HEK293 (cell line): ENCODE measurements around the gene HOXB9.

Experiments used
- CTCF ChIA-PET: fragments of 350-600 bp; formaldehyde crosslinking; extraction: SDS; loops from one replicate; lab custom pipeline; 2021; ENCODE audit warnings: antibody characterized with exemption; lab: Yijun Ruan, JAX
- POLR2A ChIA-PET: fragments of 300-600 bp; formaldehyde crosslinking; extraction: SDS; loops from one replicate; lab custom pipeline; 2020; ENCODE audit warnings: antibody characterized with exemption, inconsistent platforms; lab: Yijun Ruan, JAX
- H3K27ac ChIP-seq: fragments of 200-500 bp; sonication (Bioruptor generic); 2 replicates; pipeline ENCODE4 v1.5.1; 2014; ENCODE audit warnings: low read depth, low read length, control low read depth, inconsistent platforms; ENCODE audit errors: extremely low read depth
- H3K36me3 ChIP-seq, 2 experiments: fragments of 200-500 bp in 1 of 2; sonication (Bioruptor generic) in 1 of 2; 1 replicate in 1 of 2; 2 replicates in 1 of 2; pipeline ENCODE4 v1.5.1; 2014 to 2017; ENCODE audit warnings: inconsistent platforms in 2 of 2, low read length in 2 of 2; ENCODE audit not compliant: control insufficient read depth in 2 of 2, insufficient read depth in 1 of 2
- H3K4me1 ChIP-seq: fragments of 200-500 bp; sonication (Bioruptor generic); 2 replicates; pipeline ENCODE4 v1.5.1; 2014; ENCODE audit warnings: mild to moderate bottlenecking, low read length, inconsistent platforms; ENCODE audit not compliant: control insufficient read depth, insufficient read depth
- H3K4me3 ChIP-seq: 2 replicates; pipeline ENCODE4 v1.5.1; 2011; ENCODE audit warnings: low read depth, mild to moderate bottlenecking, control low read depth, low read length, moderate library complexity
- H3K9me3 ChIP-seq: fragments of 200-500 bp; sonication (Bioruptor generic); 2 replicates; pipeline ENCODE4 v1.5.1; 2014; ENCODE audit warnings: low read depth, low read length, inconsistent platforms; ENCODE audit not compliant: control insufficient read depth, insufficient read depth
- KLF16 ChIP-seq: fragments of 450-650 bp; formaldehyde crosslinking; IDR thresholded peaks from 2 replicates; pipeline ENCODE4 v1.5.1; 2017; ENCODE audit warnings: missing biosample characterization, missing genetic modification characterization
- SP7 ChIP-seq: fragments of 450-650 bp; formaldehyde crosslinking; IDR thresholded peaks from 2 replicates; pipeline ENCODE4 v1.5.1; 2016; ENCODE audit warnings: missing biosample characterization, missing genetic modification characterization
- ZBTB20 ChIP-seq: fragments of 450-650 bp; formaldehyde crosslinking; IDR thresholded peaks from 2 replicates; pipeline ENCODE4 v1.5.1; 2016; ENCODE audit warnings: missing biosample characterization, missing genetic modification characterization
- ZBTB48 ChIP-seq: fragments of 450-650 bp; formaldehyde crosslinking; IDR thresholded peaks from 2 replicates; pipeline ENCODE4 v1.5.1; 2016; ENCODE audit warnings: missing biosample characterization, missing genetic modification characterization
- ZNF24 ChIP-seq: fragments of 450-650 bp; formaldehyde crosslinking; IDR thresholded peaks from 2 replicates; pipeline ENCODE4 v1.5.1; 2016; ENCODE audit warnings: missing biosample characterization, missing genetic modification characterization
- ZNF248 ChIP-seq: fragments of 450-650 bp; formaldehyde crosslinking; IDR thresholded peaks from 2 replicates; pipeline ENCODE4 v1.5.1; 2017; ENCODE audit warnings: missing biosample characterization, missing genetic modification characterization
- ZNF558 ChIP-seq: fragments of 450-650 bp; formaldehyde crosslinking; IDR thresholded peaks from 2 replicates; pipeline ENCODE4 v1.5.1; 2016; ENCODE audit warnings: missing biosample characterization, missing genetic modification characterization
- ZNF561 ChIP-seq: fragments of 450-650 bp; IDR thresholded peaks from 2 replicates; pipeline ENCODE4 v1.5.1; 2018; ENCODE audit warnings: missing biosample characterization, missing genetic modification characterization, borderline replicate concordance
- ZNF600 ChIP-seq: fragments of 450-650 bp; formaldehyde crosslinking; IDR thresholded peaks from 2 replicates; pipeline ENCODE4 v1.5.1; 2016; ENCODE audit warnings: missing biosample characterization, missing genetic modification characterization
- ZNF654 ChIP-seq: fragments of 450-650 bp; formaldehyde crosslinking; IDR thresholded peaks from 2 replicates; pipeline ENCODE4 v1.5.1; 2016; ENCODE audit warnings: low read depth, missing biosample characterization, missing genetic modification characterization
- ZNF664 ChIP-seq: fragments of 450-650 bp; formaldehyde crosslinking; IDR thresholded peaks from 2 replicates; pipeline ENCODE4 v1.5.1; 2016; ENCODE audit warnings: missing biosample characterization, missing genetic modification characterization
- ZNF76 ChIP-seq: fragments of 450-650 bp; formaldehyde crosslinking; IDR thresholded peaks from 2 replicates; pipeline ENCODE4; 2016; ENCODE audit warnings: low read depth, missing biosample characterization, missing genetic modification characterization, borderline replicate concordance
- TF ChIP-seq, protein P1 (sequence below): fragments of 450-650 bp; formaldehyde crosslinking; IDR thresholded peaks from 2 replicates; pipeline ENCODE4 v1.5.1; 2016; ENCODE audit warnings: missing biosample characterization, missing genetic modification characterization
- TF ChIP-seq, protein P2 (sequence below): fragments of 450-650 bp; formaldehyde crosslinking; conservative IDR thresholded peaks from 2 replicates; pipeline ENCODE4 v1.5.1; 2016; ENCODE audit warnings: low read depth, missing biosample characterization, missing genetic modification characterization
- TF ChIP-seq, protein P3 (sequence below): fragments of 450-650 bp; formaldehyde crosslinking; IDR thresholded peaks from 2 replicates; pipeline ENCODE4 v1.5.1; 2016; ENCODE audit warnings: missing biosample characterization, missing genetic modification characterization
- TF ChIP-seq, protein P4 (sequence below): fragments of 450-650 bp; formaldehyde crosslinking; IDR thresholded peaks from 2 replicates; pipeline ENCODE4 v1.5.1; 2017; ENCODE audit warnings: missing biosample characterization, missing genetic modification characterization
- TF ChIP-seq, protein P5 (sequence below): fragments of 450-650 bp; formaldehyde crosslinking; IDR thresholded peaks from 2 replicates; pipeline ENCODE4 v1.5.1; 2016; ENCODE audit warnings: missing biosample characterization, missing genetic modification characterization
- TF ChIP-seq, protein P6 (sequence below): fragments of 450-650 bp; formaldehyde crosslinking; IDR thresholded peaks from 2 replicates; pipeline ENCODE4 v1.5.1; 2017; ENCODE audit warnings: missing biosample characterization, missing genetic modification characterization

The HOXB9 gene

DNA sequence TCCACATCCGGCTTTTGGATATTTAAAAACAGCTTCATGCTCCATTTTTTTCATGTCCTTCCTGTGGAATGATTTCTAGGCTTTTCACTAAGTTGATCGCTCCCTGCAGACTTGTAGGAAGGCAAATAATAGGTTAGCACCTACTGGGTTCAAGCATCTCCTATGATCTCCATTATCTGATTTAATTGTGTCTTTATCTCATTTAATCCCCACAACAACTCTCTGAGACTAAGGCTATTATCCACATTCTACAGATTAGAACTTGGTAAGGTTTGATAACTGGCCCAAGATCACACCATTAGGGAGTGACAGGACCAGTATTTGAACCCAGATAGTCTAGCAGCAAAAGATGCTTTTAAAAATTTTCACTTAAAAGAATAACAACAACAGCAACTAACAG is 46.2 kb upstream of the HOXB9 start:
- TF ChIP-seq ZNF664 (tag by site-specific recombination) (peak; percentile 63), ZBTB48 (tag by site-specific recombination) (no peak), ZNF248 (no peak)
- TF ChIP-seq, protein P1, sequence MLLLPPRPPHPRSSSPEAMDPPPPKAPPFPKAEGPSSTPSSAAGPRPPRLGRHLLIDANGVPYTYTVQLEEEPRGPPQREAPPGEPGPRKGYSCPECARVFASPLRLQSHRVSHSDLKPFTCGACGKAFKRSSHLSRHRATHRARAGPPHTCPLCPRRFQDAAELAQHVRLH: no peak
- POLR2A ChIA-PET: no interaction called here
- Histone ChIP-seq H3K9me3 (no peaks in the 10 kb centered on the region), H3K27ac (no peak overlapping the region), H3K36me3 (no peaks in the 10 kb centered on the region), H3K4me3 (no peak overlapping the region), H3K4me1 (no peaks in the 10 kb centered on the region)
- CTCF ChIA-PET: interaction anchor here (0.5 to 17.1 kb wide), 26 partner anchors 9 to 628 kb away, joined by 3 to 365 read pairs (median 5); no protein-coding TSS in a partner anchor

DNA sequence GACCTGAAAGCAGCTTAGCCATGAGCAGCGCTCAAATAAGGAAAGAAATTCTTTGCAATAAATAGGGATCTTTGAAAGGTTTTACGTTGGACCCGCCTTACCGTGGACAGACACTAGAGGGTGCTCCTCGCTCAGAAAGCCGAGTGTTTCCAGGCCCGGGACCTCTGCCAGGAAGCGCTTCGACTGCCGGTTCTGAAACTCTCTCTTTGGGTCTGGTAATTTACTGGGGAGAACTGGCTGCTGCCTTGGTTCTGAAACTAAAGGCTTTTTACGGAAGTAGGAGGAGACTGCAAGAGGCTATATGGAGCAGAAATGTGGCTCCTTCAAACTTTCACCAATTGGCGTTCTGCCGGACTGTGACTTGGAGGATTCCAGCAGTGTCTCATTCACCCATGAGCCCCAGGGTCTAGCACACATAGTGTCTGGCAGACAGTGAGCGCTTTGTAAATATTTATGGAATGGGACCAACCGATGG is 45.6 kb upstream of the HOXB9 start:
- H3K27ac ChIP-seq: no peak overlapping the region
- ChIA-PET CTCF (interaction anchor here (0.5 to 17.1 kb wide), 38 partner anchors 7 to 628 kb away, joined by 3 to 365 read pairs (median 4); no protein-coding TSS in a partner anchor), POLR2A (no interaction called here)
- no peaks in the 10 kb centered on the region for H3K36me3 ChIP-seq
- peak overlapping the region; percentile 8 for H3K4me3 ChIP-seq
- no peaks in the 10 kb centered on the region for H3K4me1 ChIP-seq
- no peaks in the 10 kb centered on the region for H3K9me3 ChIP-seq
- TF ChIP-seq, protein P2, sequence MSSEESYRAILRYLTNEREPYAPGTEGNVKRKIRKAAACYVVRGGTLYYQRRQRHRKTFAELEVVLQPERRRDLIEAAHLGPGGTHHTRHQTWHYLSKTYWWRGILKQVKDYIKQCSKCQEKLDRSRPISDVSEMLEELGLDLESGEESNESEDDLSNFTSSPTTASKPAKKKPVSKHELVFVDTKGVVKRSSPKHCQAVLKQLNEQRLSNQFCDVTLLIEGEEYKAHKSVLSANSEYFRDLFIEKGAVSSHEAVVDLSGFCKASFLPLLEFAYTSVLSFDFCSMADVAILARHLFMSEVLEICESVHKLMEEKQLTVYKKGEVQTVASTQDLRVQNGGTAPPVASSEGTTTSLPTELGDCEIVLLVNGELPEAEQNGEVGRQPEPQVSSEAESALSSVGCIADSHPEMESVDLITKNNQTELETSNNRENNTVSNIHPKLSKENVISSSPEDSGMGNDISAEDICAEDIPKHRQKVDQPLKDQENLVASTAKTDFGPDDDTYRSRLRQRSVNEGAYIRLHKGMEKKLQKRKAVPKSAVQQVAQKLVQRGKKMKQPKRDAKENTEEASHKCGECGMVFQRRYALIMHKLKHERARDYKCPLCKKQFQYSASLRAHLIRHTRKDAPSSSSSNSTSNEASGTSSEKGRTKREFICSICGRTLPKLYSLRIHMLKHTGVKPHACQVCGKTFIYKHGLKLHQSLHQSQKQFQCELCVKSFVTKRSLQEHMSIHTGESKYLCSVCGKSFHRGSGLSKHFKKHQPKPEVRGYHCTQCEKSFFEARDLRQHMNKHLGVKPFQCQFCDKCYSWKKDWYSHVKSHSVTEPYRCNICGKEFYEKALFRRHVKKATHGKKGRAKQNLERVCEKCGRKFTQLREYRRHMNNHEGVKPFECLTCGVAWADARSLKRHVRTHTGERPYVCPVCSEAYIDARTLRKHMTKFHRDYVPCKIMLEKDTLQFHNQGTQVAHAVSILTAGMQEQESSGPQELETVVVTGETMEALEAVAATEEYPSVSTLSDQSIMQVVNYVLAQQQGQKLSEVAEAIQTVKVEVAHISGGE (tag by site-specific recombination): no peak
- TF ChIP-seq ZNF76 (tag by site-specific recombination): peak; percentile 26; the same call in 1 of the 2 replicates
- peak; percentile 87 for TF ChIP-seq ZNF600 (tag by site-specific recombination)
- peak; percentile 96 for TF ChIP-seq ZNF654 (tag by site-specific recombination)
- TF ChIP-seq ZNF558 (tag by site-specific recombination): peak; percentile 20; the same call in 1 of the 2 replicates
- TF ChIP-seq, protein P3, sequence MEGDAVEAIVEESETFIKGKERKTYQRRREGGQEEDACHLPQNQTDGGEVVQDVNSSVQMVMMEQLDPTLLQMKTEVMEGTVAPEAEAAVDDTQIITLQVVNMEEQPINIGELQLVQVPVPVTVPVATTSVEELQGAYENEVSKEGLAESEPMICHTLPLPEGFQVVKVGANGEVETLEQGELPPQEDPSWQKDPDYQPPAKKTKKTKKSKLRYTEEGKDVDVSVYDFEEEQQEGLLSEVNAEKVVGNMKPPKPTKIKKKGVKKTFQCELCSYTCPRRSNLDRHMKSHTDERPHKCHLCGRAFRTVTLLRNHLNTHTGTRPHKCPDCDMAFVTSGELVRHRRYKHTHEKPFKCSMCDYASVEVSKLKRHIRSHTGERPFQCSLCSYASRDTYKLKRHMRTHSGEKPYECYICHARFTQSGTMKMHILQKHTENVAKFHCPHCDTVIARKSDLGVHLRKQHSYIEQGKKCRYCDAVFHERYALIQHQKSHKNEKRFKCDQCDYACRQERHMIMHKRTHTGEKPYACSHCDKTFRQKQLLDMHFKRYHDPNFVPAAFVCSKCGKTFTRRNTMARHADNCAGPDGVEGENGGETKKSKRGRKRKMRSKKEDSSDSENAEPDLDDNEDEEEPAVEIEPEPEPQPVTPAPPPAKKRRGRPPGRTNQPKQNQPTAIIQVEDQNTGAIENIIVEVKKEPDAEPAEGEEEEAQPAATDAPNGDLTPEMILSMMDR: peak; percentile 71
- TF ChIP-seq, protein P4, sequence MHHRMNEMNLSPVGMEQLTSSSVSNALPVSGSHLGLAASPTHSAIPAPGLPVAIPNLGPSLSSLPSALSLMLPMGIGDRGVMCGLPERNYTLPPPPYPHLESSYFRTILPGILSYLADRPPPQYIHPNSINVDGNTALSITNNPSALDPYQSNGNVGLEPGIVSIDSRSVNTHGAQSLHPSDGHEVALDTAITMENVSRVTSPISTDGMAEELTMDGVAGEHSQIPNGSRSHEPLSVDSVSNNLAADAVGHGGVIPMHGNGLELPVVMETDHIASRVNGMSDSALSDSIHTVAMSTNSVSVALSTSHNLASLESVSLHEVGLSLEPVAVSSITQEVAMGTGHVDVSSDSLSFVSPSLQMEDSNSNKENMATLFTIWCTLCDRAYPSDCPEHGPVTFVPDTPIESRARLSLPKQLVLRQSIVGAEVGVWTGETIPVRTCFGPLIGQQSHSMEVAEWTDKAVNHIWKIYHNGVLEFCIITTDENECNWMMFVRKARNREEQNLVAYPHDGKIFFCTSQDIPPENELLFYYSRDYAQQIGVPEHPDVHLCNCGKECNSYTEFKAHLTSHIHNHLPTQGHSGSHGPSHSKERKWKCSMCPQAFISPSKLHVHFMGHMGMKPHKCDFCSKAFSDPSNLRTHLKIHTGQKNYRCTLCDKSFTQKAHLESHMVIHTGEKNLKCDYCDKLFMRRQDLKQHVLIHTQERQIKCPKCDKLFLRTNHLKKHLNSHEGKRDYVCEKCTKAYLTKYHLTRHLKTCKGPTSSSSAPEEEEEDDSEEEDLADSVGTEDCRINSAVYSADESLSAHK: peak; percentile 61; the same call in 1 of the 2 replicates
- TF ChIP-seq SP7 (tag by site-specific recombination): 0 out of 2 replicates have a peak, but pooled peaks have one; percentile 41
- no peak for TF ChIP-seq KLF16 (tag by site-specific recombination)
- TF ChIP-seq, protein P5, sequence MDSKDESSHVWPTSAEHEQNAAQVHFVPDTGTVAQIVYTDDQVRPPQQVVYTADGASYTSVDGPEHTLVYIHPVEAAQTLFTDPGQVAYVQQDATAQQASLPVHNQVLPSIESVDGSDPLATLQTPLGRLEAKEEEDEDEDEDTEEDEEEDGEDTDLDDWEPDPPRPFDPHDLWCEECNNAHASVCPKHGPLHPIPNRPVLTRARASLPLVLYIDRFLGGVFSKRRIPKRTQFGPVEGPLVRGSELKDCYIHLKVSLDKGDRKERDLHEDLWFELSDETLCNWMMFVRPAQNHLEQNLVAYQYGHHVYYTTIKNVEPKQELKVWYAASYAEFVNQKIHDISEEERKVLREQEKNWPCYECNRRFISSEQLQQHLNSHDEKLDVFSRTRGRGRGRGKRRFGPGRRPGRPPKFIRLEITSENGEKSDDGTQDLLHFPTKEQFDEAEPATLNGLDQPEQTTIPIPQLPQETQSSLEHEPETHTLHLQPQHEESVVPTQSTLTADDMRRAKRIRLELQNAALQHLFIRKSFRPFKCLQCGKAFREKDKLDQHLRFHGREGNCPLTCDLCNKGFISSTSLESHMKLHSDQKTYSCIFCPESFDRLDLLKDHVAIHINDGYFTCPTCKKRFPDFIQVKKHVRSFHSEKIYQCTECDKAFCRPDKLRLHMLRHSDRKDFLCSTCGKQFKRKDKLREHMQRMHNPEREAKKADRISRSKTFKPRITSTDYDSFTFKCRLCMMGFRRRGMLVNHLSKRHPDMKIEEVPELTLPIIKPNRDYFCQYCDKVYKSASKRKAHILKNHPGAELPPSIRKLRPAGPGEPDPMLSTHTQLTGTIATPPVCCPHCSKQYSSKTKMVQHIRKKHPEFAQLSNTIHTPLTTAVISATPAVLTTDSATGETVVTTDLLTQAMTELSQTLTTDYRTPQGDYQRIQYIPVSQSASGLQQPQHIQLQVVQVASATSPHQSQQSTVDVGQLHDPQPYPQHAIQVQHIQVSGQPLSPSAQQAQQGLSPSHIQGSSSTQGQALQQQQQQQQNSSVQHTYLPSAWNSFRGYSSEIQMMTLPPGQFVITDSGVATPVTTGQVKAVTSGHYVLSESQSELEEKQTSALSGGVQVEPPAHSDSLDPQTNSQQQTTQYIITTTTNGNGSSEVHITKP (tag by site-specific recombination): peak; percentile 89
- TF ChIP-seq ZNF561 (tag by site-specific recombination): peak; percentile 68; the same call in 1 of the 2 replicates
- no peak for TF ChIP-seq ZNF248
- TF ChIP-seq, protein P6, sequence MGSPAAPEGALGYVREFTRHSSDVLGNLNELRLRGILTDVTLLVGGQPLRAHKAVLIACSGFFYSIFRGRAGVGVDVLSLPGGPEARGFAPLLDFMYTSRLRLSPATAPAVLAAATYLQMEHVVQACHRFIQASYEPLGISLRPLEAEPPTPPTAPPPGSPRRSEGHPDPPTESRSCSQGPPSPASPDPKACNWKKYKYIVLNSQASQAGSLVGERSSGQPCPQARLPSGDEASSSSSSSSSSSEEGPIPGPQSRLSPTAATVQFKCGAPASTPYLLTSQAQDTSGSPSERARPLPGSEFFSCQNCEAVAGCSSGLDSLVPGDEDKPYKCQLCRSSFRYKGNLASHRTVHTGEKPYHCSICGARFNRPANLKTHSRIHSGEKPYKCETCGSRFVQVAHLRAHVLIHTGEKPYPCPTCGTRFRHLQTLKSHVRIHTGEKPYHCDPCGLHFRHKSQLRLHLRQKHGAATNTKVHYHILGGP: no peak
- TF ChIP-seq ZBTB20 (tag by site-specific recombination): 0 out of 2 replicates have a peak, but pooled peaks have one; percentile 25
- 0 out of 2 replicates have a peak, but pooled peaks have one; percentile 22 for TF ChIP-seq ZNF24 (tag by site-specific recombination)
